GM21381 (cell line): ENCODE data around the gene SERPINB8.
A peak's percentile ranks its signal among the peaks of the same experiment; 100 is the strongest.

Experiments
- ATAC-seq: cut with Tn5 transposase; IDR thresholded peaks from one replicate; pipeline ENCODE4 v1.9.1; 2021; ENCODE audit warnings: mild to moderate bottlenecking, moderate library complexity; ENCODE audit not compliant: unreplicated experiment

Gene SERPINB8

DNA sequence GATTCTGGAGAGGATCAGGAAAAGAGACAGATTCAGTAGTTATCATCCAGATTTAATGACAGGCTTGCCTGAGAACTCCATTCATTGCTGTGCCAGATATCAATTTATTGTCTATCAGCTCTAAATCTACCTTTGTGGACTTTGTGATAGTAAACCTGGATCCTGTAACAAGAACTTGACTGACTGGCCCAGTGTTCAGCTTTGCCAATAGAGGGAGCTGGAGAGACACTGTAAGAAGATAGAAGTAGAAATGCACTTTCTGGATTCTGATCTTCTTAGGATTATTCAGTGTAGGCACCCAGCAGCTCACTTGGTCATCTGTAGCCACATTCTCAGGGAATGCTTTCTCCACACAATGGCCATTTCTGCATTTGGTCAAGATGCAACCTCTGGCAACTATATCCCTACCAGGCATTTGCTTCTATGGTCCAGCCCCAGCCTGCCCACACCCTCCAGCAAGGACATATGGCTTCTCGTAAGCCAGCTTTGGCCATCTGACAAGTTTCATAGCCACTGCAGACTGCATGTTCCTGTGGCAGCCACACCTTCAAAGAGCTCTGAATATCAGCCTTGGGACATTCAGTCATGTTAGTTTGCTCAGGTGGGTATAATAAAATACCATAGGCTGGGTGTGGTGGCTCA, 6.1 kb upstream of the SERPINB8 start:
- ATAC-seq = peak; percentile 78

DNA sequence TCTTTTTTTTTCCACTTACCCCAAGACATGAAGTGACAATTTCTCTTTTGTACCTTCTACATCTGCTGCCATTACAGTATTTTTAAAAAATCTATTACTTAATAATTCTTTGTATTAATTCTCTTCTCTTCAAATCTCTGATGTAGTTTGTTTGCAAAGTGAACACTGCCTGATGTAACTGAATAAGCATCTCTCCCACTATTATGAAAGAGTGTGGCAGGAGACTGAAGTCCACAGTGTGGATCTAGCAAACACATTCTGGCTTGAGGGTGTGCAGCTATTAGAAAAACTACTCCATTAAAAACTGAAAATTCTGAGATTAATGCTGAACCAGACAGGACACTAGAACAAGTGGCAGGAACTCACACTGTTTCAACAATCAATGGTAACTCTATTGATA, 5.0 kb upstream of the SERPINB8 start:
- ATAC-seq = no peak

- ATAC-seq = no peak
These were observed 4.1 kb upstream of the SERPINB8 start for GRCh38 chr18:63965716-63966330.

GRCh38 chr18:63970809-63971205, 926 bp downstream of the SERPINB8 start:
- no peak for ATAC-seq

- no peak for ATAC-seq
These were observed 1.6 kb downstream of the SERPINB8 start for GRCh38 chr18:63971320-63972001.

DNA sequence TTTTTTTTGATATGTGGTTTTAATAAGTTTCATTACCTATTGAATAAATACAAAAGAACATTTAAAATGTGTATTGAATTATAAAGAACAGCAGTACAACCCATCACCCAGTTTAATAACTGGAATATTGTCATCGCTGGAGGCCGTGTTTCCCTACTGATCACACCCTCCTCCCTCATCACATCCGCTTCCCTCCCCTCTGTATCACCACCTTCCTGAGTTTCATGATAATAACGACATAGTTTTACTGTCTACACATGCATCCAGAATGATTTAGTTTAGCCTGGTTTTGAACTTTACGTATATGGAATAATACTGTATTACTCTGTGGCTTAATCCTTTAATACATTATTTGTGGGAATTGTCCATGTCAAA, 2.1 kb downstream of the SERPINB8 start:
- ATAC-seq = no peak

DNA sequence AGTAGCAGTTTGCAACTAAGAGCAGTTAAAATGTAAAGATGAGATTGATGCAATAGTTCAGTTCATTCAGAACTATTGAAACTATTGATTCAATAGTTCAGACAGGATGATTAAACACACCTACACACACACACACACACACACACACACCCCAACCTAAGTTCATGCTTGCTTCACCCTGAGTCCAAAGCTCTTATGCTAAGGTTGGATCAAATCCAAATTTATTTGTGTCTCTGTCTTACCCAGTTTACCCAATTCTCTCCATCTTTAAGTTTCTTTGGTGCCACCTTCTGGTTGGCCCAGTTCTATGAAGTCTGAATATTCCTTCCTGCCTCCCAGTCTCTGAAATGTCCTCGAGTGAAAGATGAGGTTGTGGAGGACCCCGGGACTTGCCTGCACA, 5.1 kb downstream of the SERPINB8 start:
- no peak for ATAC-seq

DNA sequence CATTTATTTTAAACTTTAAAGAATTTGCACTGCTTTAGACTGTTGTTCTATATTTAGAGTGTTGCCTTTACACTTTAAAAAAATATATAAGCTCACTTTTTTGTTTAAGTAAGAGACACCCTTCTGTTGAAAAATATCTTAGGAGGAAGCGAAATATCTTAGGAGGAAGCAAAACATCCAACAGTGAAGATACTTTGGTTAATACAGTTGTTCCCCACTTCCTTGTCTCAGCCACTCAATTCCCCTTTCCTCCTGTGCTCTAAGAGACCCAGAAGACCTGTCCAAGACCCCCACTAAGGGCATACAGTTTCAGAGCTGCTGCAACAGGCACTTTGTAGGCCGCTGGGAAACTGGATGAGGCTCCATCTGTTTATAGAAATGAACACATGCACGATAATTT, 5.7 kb downstream of the SERPINB8 start:
- no peak for ATAC-seq

DNA sequence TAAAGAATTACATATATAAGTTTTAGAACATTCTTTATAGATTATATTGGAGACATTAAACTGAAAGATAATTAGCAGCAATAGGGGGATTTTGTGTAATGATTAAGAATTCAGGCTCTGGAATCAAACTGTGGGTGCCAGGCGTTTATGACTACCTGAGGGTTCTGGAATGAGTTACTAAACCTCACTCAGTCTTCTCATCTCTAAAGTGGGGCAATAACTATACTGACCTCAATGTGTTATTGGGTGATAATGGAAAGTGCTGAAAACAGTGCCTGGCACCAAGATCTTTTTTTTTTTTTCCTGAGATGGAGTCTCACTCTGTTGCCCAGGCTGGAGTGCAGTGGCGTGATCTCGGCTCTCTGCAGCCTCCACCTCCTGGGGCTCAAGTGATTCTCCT, 7.2 kb downstream of the SERPINB8 start:
- no peak for ATAC-seq

DNA sequence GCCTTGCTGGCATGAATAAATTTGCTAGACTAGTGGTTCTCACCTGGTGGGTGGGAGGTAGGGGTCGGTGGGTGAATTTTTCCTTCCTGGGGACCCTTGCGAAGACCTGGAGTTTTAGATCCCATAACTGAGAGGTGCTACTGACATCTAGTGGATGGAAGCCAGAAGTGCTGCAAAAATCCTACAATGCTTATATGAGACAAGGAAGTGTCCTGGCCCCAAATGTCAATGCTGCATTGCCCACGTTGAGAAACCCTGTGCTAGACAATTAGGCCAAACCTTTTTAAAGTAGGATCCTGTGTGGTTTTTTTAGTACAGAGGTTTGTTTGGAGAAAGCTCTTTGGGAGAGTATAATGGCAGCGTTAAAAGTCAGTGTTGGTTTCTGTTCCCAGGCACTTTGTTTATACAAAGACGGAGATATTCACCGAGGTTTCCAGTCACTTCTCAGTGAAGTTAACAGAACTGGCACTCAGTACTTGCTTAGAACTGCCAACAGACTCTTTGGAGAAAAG, 9.6 kb downstream of the SERPINB8 start:
- peak; percentile 59 for ATAC-seq

- no peak for ATAC-seq
These were observed 10.1 kb downstream of the SERPINB8 start for GRCh38 chr18:63980027-63980426.

GRCh38 chr18:63980896-63981460, 11.1 kb downstream of the SERPINB8 start:
- no peak for ATAC-seq

- no peak for ATAC-seq
These were observed 11.8 kb downstream of the SERPINB8 start for GRCh38 chr18:63981719-63982118.

DNA sequence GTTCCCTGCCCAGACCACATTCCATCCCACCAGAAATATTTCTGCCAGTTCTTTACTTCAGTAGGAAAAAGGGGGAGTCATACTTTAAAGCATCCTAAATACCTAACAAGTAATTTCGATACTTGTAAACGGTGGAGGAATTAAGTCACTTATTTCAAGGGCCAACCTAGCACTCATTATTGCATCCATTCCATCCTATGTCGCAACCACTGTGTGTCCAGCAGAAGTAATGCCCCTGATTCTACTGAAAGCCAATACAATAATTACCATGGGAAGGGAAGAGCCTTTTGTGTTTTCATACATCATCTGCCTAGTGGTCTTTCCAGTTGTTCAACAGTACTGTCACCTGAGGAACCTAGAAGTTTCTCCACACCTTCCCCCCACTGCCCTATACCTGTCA, 12.5 kb downstream of the SERPINB8 start:
- ATAC-seq = no peak

- no peak for ATAC-seq
These were observed 17.0 kb downstream of the SERPINB8 start for GRCh38 chr18:63986885-63987284.

GRCh38 chr18:63987743-63988142, 17.9 kb downstream of the SERPINB8 start:
- ATAC-seq = no peak

- ATAC-seq = no peak
These were observed 22.9 kb downstream of the SERPINB8 start for GRCh38 chr18:63992751-63993150.

DNA sequence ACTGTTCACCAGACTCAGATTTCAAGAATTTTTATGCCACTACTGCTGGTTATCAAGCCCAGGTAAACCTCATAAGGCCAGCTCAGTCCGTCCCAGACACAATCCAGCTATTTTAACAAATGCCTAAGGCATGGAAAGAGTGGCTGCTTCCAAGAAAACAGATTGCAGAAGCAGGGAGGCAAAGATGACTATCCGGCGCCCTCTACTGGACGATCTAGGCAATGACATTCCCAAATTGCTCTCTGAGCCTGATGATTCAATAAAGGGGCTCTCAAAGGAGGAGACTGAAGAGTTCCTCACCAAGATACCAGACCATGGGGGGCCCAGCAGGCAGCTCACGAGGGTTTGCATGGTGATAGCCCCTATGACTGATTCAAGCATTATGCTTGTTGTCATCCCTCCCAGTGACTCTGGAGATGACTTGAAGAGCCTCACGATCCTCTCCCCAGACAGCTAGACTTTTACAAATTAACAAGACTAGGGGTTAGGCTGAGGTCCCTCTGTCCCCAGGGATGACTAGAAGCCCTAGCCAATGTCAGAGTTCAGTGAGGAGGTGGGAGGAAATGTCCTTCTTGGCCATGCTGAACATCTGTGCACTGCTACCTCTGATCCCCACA, 25.0 kb downstream of the SERPINB8 start:
- no peak for ATAC-seq

GRCh38 chr18:63997041-63997440, 27.2 kb downstream of the SERPINB8 start:
- ATAC-seq = no peak

DNA sequence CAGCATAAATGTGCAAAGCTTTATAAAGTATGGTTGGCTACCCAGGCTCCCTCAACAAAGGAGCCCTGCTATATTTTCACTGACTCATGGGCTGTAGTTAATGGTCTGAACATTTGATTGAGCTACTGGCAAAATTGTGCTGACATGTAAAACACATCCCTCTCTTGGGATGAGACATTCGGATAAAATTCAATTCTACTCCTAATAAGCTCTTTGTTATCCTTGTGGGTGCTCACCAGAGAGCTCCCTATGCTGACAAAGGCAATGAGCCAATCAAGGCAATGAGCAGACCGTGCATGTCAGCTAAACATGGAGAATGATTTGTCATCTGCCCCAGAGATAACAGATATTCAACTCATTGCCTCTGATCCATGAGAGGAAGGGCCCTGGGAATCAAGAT, 27.7 kb downstream of the SERPINB8 start:
- ATAC-seq = no peak

GRCh38 chr18:63999871-64000270, 30.0 kb downstream of the SERPINB8 start:
- no peak for ATAC-seq
